HG02852 (cell line): ENCODE measurements around the gene SORBS2.
"Not testable (repeated sequence)": the region's sequence is repeated elsewhere in the genome, so short reads cannot be mapped to it uniquely, and the experiment has no call there.

Source experiments
- ATAC-seq: cut with Tn5 transposase; IDR thresholded peaks from one replicate; pipeline ENCODE4 v1.9.1; 2021; ENCODE audit warnings: mild to moderate bottlenecking, moderate library complexity; ENCODE audit not compliant: unreplicated experiment

SORBS2 gene

DNA sequence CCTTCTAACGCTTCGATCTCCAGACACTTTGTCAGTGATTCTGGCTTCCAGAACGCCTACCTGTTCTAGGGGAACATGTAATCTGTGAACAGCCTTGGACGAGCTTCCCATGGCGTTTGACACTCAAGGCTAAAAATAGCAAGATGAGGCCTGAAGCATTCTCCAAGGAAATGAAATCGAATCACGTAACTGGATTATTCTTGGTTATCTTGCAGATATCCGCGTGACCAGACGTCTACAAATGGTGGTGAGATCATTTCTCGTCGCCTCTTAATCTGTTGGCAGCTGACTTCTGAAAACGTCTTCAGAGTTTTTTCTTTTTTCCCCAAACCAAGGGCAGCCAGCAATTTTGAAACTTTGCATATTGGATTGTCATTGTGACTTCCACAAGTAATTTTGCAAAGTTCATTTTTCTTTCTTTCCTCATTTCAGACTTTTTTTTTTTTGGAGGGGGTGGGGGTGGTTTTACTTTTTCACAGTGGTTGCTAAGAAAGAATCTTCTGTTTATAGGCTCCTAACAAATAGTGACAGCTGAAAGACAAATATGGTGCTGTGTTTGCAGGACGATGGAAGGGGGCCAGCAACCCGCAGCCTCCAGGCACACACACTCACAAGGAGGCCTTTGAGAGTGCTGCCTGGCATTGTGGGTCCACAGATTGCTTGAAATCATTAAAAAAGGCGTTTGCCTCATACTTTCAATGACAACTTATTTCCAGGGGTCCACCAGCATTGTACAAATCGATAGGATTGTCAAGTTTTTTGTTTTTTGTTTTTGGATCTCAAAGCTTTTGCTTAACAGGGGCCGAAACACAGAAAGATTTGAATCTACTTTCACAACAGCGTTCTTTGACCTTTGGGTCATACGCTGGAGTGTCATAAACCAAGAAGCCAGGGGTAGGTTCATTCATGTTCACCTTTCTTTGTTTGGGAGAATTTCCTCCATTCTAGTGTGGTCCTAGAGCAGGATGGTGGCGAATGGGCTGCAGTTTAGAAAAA, 244.3 kb downstream of the SORBS2 start:
- ATAC-seq = no peak

DNA sequence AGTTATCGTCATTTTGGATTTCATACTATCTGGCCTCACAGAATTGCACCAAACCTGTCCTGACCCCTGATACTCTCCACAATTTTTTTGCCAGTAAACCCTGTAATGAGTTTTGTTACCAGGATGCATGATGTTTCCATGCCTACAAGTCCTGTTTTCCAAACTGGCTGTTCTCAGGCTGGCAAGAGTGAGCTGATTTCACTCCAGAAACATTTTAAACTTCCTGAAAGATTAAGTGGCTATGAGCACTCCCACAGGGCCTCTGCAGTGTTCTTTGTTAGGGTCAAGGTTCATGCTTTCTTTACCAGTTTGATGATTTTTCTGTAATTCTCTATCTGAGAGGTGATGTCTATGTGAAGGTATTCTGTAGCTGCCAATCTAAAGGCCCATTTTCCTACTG, 245.0 kb downstream of the SORBS2 start:
- no peak for ATAC-seq

DNA sequence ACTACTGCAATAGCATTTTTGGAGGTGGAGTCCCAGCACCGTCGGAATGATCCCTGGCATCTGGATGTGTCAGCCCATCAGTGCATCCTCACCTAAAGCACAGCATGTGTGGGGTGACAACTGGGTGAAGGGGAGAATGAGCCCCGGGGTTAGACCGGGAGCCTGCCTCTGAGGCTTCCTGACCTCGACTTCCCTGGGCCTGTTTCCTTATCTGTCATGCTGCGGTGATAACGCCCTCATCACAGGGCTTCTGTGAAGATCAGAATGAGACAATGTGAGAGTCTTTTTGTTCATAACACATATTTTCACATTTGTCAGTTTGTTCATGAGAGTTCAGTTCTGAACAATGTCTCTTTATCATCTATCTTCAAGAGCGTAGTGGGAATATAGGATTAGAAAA, 245.6 kb downstream of the SORBS2 start:
- ATAC-seq = no peak

DNA sequence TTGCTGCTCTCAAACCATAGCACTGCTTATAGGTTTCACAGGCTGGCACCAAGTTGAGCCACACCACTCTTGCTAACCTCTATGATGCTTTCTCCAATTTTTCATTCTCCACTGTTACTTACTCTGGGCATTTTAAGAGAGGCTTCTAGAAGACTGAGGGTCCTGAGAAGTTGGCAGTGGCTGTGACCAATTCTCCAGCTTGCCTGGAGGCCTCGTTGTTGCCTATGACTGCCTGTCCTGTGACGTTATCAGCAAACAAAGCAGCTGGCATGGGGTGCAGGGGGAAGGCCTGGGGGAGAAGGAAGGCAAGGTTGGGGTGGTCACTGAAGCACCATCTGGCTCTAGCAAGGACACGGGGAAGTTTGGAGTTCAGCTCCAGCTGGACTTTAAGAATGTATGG, 246.3 kb downstream of the SORBS2 start:
- no peak for ATAC-seq

DNA sequence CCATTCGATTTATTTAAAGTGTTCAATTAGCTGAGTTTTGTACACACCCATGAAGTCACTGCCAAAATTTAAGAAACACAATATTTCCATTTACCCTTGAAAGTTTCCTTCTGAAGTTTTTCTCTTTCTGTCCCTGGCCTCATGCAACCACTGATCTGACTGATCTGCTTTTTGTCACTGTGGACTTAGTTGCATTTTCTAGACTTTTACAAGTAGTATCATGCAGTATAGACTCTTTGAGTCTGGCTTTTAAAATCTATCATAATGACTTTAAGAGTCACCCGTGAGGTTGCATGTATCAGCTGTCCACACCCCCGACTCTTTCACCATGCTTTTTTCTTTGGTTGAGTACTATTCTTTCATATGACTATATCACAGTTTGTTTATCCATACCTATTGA, 247.6 kb downstream of the SORBS2 start:
- no peak for ATAC-seq

DNA sequence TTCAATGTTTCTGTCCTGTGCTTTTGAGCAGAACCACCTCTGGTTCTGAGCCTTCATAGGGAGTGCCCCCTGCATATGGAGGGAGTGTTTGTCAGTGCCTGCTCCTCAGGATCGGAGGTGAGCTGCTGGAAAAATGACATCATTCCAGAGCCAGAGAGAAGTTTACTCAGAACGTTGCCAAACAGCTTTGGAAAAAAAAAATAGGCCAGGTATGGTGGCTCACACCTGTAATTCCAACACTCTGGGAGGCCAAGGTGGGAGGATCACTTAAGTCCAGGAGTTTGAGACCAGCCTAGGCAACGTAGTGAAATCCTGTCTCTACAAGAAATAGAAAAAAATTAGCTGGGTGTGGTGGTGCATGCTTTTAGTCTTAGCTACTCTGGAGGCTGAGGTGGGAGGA, 249.5 kb downstream of the SORBS2 start:
- no peak for ATAC-seq

DNA sequence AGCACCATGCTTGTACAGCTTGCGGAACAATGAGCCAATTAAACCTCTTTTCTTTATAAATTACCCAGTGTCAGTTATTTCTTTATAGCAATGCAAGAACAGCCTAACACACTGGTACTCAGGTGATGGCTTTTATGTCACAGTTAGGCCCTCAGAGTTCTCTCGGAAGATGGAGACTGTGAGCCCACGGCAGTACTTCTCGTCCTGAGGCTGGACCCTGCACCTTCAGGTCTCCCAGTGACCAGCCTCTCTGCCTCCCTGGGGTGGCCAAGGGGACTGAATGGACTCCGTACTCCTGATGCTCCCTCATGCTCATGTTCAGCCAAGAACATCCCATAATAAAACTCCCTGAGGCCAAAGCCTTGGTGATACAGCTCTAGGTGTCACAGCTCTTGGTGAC, 251.7 kb downstream of the SORBS2 start:
- no peak for ATAC-seq

DNA sequence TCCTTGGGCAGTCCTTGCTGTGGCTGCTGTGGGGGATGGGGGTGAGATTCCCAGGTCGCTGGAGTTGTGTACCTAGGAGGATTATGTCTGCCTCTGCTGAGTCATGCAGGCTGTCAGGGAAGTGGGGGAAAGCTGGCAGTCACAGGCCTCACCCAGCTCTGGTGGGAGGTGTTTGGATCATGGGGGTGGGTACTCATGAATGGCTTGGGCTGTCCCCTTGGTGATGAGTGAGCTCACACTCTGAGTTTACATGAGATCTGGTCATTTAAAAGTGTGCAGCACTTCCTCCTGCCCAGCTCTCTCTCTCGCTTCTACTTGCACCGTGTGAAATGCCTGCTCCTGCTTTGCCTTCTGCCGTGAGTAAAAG, 252.1 kb downstream of the SORBS2 start:
- ATAC-seq = no peak

DNA sequence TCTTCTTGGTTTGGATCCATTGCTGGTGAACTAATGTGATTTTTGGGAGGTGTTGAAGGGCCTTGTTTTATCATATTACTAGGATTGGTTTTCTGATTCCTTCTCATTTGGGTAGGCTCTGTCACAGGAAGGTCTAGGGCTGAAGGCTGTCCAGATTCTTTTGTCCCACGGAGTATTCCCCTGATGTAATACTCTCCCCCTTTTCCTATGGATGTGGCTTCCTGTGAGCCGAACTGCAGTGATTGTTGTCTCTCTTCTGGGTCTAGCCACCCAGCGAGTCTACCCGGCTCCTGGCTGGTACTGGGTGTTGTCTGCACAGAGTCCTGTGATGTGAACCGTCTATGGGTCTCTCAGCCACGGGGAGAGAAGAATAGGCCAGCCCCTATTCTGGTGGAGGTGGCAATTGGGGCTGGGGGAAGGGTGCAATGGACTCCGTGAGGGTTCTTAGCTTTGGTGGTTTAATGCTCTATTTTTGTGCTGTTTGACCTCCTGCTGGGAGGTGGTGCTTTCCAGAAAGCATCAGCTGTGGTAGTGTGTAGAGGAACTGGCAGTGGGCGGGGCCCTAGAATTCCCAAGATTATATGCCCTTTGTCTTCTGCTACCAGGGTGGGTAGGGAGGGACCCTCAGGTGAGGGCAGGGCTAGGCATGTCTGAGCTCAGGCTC, 252.6 kb downstream of the SORBS2 start:
- not testable (repeated sequence) for ATAC-seq

DNA sequence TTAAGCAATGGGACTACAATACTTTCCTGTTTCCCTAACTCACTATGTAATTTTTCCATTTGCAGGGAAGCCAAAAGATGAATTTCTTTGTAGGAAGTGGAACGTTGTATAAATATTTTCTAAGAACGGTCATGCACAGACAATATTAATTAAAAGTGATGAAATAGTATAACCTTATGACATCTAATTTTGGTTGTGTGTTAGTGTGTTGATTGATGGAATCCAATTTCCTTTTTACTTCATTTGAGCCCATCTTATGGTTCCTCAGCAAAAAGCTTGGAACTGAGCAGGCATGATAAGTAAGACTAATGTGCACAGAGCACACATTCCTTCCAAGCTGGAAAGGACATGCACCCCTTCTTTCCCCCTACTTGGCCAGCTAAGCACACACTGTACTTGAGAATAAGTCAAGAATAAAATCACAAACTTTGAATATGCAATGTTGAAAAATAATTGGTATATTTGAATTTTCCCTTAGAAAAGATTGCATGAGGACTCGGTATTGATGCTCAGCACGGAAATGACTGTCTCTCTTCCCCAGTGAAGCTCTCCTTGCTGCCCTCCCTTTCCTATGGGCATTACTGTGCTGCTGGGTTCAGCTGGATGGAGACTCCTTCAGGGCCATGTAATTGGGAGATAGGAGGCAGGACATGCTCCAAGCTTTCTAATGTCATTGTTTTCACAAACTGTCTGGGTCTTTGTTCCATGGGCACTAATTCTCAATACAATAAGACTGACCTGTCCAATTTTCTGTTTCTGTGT, 257.4 kb downstream of the SORBS2 start:
- ATAC-seq = no peak

DNA sequence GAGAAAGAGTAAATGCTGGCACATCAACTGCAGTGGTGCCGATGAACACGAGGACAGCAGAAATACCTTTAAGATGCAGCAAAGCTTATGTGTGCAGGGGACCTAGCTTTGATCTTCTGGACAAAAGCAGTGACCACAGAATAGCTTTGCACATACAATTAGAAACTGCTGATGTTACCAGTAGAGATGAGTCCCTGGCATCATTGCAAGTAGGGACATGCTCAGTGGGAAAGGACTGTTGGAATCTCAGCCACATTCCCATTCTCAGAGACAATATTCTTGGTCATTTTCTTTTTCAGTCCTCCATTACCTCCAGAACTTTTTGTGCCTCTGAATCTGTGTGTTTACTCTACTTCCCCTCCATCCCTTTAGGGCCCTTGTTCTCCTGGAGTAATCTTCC, 259.7 kb downstream of the SORBS2 start:
- no peak for ATAC-seq

DNA sequence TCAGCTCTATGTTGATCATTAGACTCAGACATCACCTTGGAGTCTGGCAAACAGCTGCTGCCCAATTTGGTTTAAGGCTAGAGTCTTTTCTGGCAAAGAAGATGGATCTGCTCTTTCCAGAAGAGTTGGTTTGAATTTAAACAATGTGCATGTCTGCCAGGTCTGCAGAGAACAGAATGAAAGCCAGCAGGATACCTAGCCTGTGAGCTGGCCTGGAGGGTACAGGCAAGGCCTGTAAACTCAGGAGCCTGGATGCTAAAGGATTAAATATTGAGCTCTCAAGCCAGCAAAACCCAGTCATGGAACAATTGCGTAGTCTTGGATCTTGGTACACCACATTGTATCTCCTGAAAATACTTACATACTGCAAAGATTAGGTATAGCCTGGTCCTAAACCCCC, 261.1 kb downstream of the SORBS2 start:
- no peak for ATAC-seq

DNA sequence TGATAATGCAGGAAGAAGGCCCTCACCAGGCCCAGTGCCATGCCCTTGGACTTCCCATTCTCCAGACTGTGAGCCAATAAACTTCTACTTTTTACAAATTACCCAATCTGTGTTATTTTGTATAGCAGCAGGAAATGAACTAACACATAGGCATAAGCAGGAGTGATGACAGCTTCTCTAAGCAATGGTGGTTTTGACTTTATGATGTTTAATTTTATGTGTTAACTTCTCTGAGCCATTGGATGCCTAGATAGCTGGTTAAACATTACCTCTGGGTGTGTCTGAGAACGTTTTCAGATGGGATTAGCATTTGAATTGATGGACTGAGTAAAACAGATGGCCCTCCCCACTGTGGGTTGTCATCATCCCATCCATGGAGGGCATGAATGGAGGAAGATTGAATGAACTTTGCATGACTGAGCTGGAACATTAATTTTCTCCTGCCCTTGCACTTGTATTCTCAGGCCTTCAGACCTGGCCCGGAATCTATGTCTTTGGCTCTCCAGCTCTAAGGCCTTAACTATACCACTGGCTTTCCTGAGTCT, 262.8 kb downstream of the SORBS2 start:
- ATAC-seq = no peak

DNA sequence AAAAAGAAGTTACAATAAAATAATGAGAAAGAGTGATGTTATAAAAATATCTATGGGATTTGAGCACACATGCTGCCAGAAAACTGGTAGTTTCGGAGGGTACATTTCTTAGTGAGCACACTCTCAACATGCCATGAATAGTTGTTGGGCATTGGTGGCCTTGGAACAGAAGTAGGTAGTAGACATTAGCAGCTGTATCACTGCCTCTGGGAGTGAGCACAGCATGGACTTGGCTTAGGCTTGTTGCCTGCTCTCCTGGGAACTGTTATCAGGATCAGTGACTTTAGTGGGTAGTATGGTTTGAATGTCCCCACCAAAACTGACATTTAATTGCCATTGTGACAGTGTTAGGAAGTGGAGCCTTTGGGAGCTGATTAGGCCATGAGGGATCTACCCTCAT, 263.4 kb downstream of the SORBS2 start:
- ATAC-seq = no peak

DNA sequence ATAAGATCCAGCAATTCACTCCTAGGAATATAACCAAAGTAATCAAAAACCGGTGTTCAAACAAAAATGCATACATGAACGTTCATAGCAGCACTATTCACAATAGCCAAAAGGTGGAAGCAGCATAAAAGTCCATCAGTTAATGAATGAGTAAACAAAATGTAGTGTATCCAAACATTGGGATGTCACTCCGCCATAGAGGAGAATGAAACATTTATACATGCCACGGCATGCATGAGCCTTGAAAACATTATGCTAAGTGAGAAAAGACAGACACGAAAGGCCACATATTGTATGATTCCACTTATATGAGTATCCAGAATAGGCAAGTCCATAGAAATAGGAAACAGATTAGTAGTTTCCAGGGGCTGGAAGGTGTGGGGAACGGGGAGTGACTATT, 265.7 kb downstream of the SORBS2 start:
- ATAC-seq = no peak

DNA sequence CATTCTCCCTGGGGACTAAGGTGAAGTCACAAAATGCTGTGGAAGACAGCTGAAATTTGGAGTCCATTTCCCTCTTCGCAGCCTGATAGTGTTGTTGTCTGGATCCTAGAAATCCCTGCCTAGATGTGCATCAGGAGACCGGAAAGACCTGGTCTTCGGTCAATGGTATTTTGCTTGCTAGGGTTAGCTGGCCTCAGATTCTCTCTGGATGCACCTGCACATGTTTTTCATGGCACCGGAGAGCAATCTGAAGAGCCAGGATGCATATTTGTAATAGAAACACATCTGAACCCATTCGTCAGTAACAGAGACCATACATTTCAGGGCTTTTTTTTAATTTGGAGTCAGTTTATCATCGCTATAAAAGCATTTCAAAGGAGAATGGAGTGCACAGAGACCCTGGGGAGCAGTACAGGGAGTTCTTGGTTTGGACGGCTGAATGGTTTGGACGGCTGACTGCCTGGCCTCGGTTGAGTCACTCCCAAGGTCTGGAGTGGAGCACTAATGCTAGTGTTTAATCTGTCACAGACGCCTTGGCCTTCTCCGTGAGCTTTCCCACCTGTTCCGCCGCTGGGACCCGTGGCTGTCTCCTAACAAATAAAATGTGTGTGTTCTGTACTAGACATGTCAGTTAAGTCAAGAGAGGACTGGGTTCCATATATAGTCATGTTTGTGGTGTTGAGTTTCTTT, 269.2 kb downstream of the SORBS2 start:
- ATAC-seq = no peak

DNA sequence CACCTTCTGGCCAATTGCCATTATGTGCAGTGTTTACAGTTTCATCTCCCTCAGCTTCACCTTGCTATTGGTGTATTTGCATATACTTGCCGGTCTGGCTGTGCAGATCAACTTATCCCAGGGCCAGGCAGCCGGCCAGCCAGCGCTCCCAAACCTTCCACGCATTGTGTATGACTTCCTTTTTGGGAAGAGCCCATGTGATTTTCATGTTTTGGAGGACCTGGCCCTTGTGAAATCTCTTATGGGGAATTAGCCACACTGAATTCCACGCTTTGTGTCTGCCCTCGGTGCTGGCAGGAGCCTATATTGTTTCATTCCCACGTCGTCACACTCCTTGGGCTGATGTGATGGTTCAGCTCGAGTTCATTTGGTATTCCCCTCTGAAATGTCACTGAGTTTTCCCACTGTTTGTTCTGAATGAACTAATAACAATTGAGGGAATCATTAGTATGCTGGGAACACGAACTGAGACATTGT, 270.7 kb downstream of the SORBS2 start:
- ATAC-seq = no peak

DNA sequence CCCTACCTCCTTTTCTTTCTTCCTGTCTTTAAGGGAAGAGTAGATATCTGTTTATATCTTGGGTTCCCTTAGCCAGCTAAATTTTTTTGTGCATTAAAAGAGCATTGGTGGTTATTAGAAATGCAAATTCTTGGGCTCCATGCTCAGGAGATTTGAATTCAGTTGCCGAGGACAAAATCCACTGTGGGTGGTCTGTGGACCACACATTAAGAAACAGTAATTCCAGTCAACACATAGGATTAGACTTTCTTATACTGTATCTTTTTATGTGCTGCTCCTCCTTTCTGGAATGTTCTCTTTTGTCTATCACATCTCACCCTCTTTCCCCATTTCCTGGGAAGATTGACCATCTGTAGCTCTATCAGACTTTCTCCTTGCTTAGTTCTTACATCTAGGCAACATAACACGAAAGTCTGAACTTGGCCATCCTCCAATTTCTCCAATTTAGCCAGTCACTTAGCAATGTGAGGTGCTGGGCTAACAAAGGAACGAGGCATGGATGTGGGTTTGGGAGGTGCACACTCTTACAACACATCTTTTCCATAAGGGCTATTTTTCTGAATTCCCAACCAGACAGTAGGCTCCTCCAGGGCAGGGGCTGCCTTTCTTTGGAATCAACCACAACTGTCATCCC, 271.4 kb downstream of the SORBS2 start:
- ATAC-seq = no peak

DNA sequence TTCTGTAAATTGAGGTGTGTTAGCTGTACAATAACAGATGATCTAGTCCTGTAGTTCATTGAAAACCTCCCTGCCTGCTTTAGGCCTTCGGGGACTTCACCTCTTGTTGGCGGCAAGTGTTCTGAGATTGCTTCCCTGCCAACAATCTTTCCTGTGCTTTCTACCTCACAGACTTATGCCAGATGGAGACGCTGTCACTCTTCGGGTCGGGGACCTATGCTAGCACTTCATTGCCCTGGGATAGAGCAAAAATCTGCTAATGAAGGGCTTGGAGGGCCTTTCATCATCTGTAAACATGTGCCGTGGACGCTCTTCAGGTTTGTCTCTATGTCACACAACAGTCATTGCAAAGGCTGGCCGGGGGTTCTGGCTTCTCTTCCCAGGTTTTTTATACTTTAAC, 272.0 kb downstream of the SORBS2 start:
- ATAC-seq = no peak

DNA sequence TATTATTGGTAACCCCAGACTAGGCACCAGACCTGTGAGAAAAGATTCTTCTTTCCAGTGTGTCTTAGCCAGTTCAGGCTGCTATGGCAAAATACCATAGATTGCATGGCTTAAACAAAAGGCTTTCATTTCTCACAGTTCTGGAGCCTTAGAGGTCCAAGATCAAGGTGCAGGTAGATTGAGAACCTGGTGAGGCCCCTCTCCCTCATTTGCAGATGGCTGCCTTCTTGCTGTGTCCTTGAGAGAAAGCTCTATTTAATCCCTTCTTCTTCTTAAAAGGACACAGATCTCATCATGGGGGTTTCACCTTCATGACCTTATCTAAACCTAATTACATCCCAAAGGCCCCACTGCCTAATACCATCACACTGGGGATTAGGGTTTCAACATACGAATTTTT, 273.2 kb downstream of the SORBS2 start:
- no peak for ATAC-seq
